HG02840 (cell line): ENCODE data around the gene PRLH.
A peak's percentile ranks its signal among the peaks of the same experiment; 100 is the strongest.

Experiments
- ATAC-seq: cut with Tn5 transposase; IDR thresholded peaks from one replicate; pipeline ENCODE4 v1.9.1; 2021; ENCODE audit warnings: mild to moderate bottlenecking, moderate library complexity, moderate number of reproducible peaks; ENCODE audit not compliant: unreplicated experiment, low FRiP score

The PRLH gene, protein sequence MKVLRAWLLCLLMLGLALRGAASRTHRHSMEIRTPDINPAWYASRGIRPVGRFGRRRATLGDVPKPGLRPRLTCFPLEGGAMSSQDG

GRCh38 chr2:237566401-237567235 lies at the start of gene PRLH:
TSS of gene PRLH (plus strand) at chr2:237566574. CDS start at chr2:237566574, 0 bp downstream.
- ATAC-seq: no peak

DNA sequence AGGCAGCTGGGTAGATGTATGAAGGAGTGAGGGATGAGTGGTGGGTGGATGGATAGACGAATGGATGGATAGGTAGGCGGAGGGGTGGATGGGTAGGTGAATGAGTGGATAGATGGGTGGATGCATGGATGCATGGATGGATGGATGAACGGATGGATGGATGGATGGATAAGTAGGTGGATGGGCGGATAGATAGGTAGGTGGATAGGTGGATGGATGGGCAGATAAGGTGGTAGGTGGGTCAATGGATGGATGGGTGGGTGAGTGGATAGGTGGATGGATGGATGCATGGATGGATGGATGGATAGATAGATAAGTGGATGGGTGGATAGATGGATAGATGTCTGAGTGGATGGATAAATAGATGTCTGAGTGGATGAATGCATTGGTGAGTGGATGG lies 49.2 kb upstream of the PRLH start:
- ATAC-seq: no peak

DNA sequence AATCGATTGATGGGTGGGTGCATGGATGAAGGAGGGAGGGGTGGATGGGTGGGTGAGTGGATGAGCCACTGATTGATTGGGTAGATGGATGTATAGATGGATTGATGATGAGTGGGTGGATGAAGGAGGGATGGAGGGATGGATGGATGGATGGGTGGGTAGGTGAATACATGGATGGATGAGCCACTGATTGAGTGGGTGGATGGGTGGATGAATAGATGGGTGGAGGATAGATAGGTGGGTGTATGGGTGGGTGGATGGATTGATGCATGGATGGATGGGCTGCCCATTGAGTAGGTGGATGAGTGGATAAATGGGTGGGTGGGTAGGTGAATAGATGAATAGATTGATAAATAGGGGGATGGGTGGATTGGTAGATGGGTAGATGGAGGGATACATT lies 48.4 kb upstream of the PRLH start:
- ATAC-seq: no peak

DNA sequence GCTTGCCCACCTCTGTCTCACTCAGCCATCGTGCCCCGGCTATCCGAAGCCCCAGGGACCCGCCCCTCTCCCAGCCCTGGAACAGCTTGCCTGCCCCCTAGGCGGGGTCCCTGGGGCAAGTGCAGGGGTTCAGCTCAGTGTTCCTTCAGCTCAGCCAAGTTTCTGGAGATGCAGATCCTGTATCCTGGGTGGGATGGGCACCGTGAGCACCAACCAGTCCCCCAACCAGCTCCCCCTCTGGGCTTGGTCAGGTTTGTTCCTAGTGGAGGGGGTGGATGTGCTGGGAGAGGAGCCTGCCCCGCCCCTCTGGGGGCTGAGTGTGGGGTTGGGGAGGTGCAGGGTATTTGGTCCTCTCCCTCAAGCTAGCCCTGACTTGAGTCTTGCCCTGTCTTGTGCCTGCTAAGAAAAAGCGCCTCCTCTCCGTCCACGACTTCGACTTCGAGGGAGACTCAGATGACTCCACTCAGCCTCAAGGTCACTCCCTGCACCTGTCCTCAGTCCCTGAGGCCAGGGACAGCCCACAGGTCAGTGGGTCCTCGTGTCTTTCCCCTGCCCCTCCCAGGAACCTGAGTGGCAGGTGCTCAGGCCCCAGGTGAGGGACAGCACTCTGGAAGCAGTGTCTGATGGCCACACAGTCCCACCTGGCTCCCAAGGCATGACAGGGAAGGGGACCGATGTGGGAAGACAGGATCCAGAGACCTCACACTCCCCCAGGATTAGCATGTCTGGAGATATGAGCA lies 46.7 kb upstream of the PRLH start:
- no peak for ATAC-seq

- ATAC-seq: no peak
These were observed 46.1 kb upstream of the PRLH start for GRCh38 chr2:237520290-237520689.

- ATAC-seq: no peak
These were observed 41.7 kb upstream of the PRLH start for GRCh38 chr2:237524631-237525030.

DNA sequence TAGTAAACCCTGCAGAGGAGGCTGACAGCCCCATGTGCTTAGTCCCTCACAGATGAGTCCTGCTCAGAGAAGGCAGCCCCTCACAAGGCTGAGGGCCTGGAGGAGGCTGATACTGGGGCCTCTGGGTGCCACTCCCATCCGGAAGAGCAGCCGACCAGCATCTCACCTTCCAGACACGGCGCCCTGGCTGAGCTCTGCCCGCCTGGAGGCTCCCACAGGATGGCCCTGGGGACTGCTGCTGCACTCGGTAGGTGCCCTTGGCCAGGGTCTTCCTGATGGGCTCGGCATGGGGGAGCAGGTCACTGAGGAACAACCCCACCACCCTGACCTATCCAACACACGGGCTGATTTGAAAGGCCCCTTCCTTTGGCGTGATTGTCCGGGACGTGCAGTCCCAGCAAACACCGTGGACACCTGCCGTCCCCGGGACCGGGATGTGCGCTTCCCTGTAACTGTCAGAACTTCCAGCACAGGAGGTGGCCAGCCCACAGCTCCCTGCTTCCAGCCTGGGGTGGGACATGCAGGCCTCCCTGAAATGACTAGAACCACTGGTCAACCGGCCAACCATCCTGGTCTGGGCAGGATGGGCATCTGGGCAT lies 40.7 kb upstream of the PRLH start:
- no peak for ATAC-seq

- no peak for ATAC-seq
These were observed 39.1 kb upstream of the PRLH start for GRCh38 chr2:237527233-237527632.

DNA sequence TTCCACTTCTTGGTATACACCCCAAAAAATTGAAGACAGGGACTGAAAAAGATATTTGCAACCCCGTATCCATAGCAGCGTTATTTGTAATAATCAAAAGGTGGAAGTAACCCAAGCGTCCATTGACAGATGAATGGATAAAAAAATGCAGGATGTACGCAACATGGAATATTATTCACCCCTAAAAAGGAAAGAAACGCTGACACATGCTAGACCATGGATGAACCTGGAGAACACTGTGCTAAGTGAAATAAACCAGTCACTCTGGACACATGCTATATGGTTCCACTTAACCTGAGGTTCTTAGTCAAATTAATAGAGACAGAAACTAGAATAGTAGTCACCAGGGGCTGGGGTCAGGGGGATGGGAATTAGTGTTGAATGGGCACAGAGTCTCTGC lies 38.6 kb upstream of the PRLH start:
- no peak for ATAC-seq

DNA sequence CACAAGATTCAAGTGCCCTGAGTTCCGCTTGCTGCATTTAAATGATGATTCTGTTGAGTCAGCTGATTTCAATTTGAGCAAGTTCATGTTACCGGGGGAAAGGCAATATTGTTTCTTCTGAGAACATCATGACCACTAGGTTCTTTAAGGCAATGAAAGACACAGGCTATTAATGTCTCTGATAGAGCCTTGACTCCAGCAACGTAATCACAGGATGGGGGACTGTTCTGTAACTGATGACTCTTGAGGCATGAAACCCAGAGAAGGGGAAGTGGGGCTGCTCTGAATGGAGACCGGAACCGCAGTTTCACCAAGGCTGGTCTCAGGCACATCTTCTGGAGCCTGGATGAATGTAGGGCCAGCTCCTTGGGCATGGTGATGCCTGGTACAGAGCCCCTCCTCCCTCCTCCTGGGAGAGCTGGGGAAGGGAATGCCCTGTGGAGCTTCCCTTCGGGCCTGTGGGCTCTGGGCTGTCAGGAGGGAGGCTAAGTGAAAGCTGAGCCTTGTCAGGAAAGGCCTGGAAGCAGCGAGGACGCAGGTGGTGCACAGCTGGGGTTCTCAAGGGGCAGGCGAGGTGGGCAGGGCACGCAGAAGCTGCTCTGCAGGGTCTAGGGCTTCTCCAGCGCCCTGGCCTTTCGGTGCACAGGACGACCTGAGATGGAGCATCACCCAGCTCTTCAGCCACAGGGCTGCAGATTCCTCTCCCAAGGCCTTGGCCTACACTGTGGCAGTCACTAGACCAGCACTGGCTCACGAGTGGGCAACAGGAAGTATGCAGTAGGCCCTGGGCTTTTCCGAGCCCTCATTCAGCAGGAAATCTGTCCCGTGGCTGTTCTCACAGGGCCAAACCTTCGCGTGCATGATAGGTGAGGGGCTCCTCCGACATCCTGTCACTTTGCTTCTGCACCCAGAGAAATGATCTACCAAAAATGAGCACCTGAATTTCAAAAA lies 36.6 kb upstream of the PRLH start:
- peak; percentile 67 for ATAC-seq

DNA sequence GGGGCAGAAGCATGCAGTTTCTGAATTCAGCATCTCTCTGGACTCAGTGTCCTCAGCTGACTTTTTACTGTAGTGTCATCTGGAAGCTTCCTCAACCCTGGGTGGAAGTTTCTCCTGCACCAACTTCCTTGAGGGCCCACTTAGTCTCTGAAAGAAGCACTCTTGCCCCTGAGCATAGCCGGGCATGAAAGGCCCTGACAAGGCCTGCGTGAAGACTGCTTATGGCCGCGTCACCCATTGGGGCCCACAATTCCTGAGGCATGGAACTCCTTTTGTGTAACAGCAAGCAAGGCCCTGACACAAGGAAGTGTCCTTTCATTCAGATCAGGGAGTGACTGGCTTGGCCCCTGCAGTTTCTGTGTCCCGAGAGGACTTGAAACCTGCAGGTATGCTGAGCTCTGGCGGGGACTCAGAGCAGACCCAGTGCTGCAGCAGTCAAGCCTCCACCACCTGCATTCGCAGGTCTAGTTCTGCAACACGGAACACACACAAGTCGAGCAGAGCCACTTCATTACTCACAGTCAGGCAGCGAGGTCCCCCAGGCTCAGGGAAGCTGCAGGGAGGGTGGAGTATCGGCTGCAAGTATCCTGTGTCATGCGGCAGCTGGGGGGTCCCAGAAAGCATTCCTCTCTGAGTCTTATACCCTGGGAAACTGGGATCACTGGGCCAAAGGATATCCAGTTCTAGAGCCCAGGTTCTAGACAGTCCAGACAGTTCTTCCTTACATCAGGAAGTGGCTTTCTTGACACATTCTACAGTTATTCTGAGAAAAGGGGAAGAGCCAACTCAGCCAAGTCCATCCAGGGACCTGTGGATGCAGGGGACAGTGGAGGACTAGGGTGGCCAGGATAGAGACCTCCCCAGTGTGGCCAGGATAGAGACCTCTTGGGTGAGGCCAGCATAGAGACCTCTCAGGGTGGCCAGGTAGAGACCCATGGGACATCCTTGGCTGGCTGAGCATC lies 35.6 kb upstream of the PRLH start:
- no peak for ATAC-seq

- ATAC-seq: no peak
These were observed 34.2 kb upstream of the PRLH start for GRCh38 chr2:237532160-237532559.

DNA sequence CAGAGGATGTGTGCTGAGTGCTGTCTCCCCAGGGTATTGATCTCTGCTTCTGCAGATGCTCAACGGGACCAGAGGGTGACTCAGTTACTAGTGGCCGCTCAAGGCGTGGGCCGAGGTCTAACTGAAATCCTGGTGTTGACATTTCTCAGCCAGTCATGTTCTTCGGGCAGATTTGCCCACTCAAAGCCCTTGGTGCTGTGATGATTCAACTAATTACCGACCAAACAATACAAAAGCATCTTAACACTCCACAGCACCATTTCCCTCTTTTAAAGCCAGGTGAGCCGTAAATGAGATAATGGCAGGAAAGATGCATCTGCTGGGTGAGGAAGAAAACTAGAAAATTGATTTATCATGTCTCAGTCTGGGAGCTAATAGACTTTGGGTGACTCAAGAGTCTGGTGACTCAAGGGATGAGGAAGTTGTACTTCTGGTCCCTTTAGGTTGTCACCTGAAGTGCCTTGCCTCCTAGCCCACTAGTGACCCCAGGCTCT lies 32.7 kb upstream of the PRLH start:
- no peak for ATAC-seq

DNA sequence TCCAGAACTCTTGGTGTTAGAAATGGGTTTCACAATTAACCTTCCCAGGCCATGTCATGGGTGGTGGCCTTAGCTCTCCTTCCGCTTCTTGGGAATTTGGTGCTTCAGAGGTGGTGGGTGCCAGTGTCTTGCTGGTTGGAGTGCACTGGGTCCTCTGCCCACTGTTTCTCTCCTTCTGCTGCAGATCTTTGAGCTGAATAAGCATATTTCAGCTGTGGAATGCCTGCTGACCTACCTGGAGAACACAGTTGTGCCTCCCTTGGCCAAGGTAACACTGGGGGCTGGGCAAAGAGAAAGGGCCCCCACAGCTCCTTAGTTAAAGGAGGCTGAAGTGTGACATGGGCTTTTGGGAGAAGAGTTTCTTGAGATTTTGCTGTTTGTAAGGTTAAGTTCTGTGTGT lies 32.0 kb upstream of the PRLH start:
- ATAC-seq: no peak

DNA sequence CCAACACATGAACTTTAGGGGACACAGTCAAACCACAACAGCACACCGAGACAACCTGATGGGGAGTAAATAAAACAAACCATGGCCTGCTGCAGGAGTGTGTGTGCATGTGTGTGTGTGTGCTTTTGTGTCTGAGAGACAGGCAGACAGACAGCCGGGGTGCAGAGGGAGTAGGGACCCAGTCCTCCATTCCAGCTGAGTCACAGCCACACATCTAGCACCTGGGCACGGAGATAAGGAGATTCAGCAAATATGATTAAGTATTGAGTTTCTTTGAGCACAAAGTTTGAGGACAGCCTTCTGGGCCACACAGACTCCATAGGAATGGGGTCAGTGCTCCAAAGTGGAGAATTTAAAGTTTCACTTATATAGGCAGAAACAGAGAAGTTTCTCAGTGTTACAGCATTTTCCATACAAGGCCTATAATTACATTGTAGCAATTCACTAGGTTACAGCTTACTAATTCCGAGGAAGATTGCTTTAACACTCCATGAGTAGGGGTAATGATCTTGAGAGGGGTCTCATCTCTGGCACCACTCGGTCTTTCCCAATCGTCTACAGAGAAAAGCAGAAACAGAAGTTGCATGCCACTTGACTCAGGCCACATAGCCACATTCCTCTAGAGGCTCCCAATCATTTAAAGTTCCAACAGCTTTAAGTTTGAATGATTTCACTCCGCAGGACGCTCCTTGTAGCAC lies 30.8 kb upstream of the PRLH start:
- ATAC-seq: no peak

DNA sequence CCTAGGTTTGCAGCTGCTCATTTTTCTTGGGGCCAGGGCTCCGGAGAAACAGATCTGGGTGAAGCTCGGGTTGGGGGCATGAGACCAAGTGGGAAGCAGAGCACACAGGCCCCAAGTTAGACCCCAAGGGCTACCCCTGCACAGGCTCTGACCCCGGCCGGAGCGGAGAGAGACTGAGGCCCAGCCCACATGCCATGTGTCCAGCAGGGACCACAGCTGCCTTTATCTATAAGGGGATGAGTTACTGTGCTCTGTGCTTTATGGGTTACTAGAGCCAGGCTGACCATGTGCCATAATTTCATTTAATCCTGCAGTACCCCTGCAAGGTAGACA lies 30.3 kb upstream of the PRLH start:
- ATAC-seq: no peak

- ATAC-seq: no peak
These were observed 29.8 kb upstream of the PRLH start for GRCh38 chr2:237536617-237537016.

GRCh38 chr2:237538001-237538720 lies 28.2 kb upstream of the PRLH start:
- no peak for ATAC-seq
